HepG2 (cell line): ENCODE measurements around the gene TMEM53. TPM values are rescaled to one million over a fixed set of nuclear protein-coding genes. Genes with fewer than 3 reads are reported as not detected.

Source experiments
- ATAC-seq: fragments of 200-7000 bp; cut with Tn5 transposase; 3 replicates; pipeline ENCODE4 v1.9.1; 2020; ENCODE audit warnings: mild to moderate bottlenecking, moderate library complexity
- BruUV-seq: library from RNA; stranded (reverse); fragments of 400-500 nt; replicated peaks from 2 replicates; lab custom pipeline; 2021; lab: Mats Ljungman, UMichigan
- CTCF ChIA-PET: fragments of 300-600 bp; formaldehyde crosslinking; extraction: SDS; loops from one replicate; lab custom pipeline; 2021; ENCODE audit warnings: low total read pairs, inconsistent platforms, low intra/inter-chr PET ratio; lab: Yijun Ruan, JAX
- POLR2A ChIA-PET: fragments of 350-600 bp; sonication (Branson Sonifier 250); formaldehyde crosslinking; loops from one replicate; lab custom pipeline; 2020; ENCODE audit warnings: antibody characterized with exemption, inconsistent platforms; lab: Yijun Ruan, JAX
- DNase-seq: peaks from one replicate; pipeline ENCODE4 v3.0.0-alpha.2; 2015; ENCODE audit warnings: low spot score
- FAIRE-seq: peaks from 3 replicates; lab custom pipeline; 2011; peaks lifted over from hg19 to GRCh38; lab: Jason Lieb, UNC
- H2AFZ ChIP-seq: one replicate; pipeline ENCODE4 v1.6.1; 2011; ENCODE audit warnings: low read length, inconsistent platforms
- H3K27ac ChIP-seq: fragments of 300-600 bp; 3 replicates; pipeline ENCODE4 v1.8.0; 2011; ENCODE audit warnings: mixed run types, mild to moderate bottlenecking, mixed read lengths, low read length, inconsistent platforms; ENCODE audit not compliant: insufficient read depth; ENCODE audit errors: extremely low read length
- H3K27me3 ChIP-seq, 2 experiments: fragments of 200-600 bp in 1 of 2; 2 replicates in 1 of 2; 3 replicates in 1 of 2; pipeline versions ENCODE4 v1.6.0 to v1.8.0; 2011; ENCODE audit warnings: low read length in 2 of 2, mild to moderate bottlenecking in 2 of 2, moderate library complexity in 2 of 2, inconsistent platforms in 1 of 2; ENCODE audit not compliant: insufficient read depth in 2 of 2, control insufficient read depth in 1 of 2
- H3K36me3 ChIP-seq, 2 experiments: fragments of 200-600 bp in 1 of 2; replicated peaks in 1 of 2; 2 replicates in 1 of 2; 3 replicates in 1 of 2; pipeline versions ENCODE4 v1.5.1 to v1.8.0; 2011; ENCODE audit warnings: low read length in 2 of 2, inconsistent platforms in 1 of 2; ENCODE audit not compliant: insufficient read depth in 2 of 2, control insufficient read depth in 1 of 2
- H3K4me1 ChIP-seq: 2 replicates; pipeline ENCODE4 v1.5.1; 2012; ENCODE audit warnings: low read length, inconsistent platforms; ENCODE audit not compliant: insufficient read depth
- H3K4me2 ChIP-seq: 2 replicates; pipeline ENCODE4 v1.6.0; 2011; ENCODE audit warnings: low read depth, low read length, inconsistent platforms
- H3K4me3 ChIP-seq, 3 experiments: fragments of 200-600 bp in 1 of 3; sonication (generic), shearing (Covaris generic) in 1 of 3; replicated peaks in 1 of 3; 2 replicates each; pipeline ENCODE4 v1.5.1; 2011 to 2016; ENCODE audit warnings: low read length in 3 of 3, inconsistent platforms in 2 of 3, low read depth in 2 of 3, mild to moderate bottlenecking in 2 of 3, control low read depth in 1 of 3, mixed read lengths in 1 of 3; ENCODE audit not compliant: insufficient read depth in 1 of 3
- H3K79me2 ChIP-seq: one replicate; pipeline ENCODE4 v1.6.1; 2011; ENCODE audit warnings: low read length, inconsistent platforms; ENCODE audit not compliant: insufficient read depth
- H3K9ac ChIP-seq: 2 replicates; pipeline ENCODE4 v1.6.0; 2011; ENCODE audit warnings: mild to moderate bottlenecking, low read depth, low read length, inconsistent platforms; ENCODE audit not compliant: insufficient read depth
- H3K9me3 ChIP-seq: 2 replicates; pipeline ENCODE4 v1.5.1; 2012; ENCODE audit warnings: mild to moderate bottlenecking, low read length
- H4K20me1 ChIP-seq: 2 replicates; pipeline ENCODE4 v1.6.0; 2011; ENCODE audit warnings: inconsistent platforms, mild to moderate bottlenecking, low read length, moderate library complexity; ENCODE audit not compliant: insufficient read depth
- BCL3 ChIP-seq: sonication (generic); formaldehyde crosslinking; IDR thresholded peaks from 2 replicates; pipeline ENCODE4 v1.5.1; 2020; ENCODE audit warnings: mild to moderate bottlenecking, missing genetic modification reagents, moderate library complexity
- CBFB ChIP-seq: sonication (generic); formaldehyde crosslinking; IDR thresholded peaks from 2 replicates; pipeline ENCODE4 v1.4.0; 2020; ENCODE audit warnings: missing genetic modification reagents
- CSRNP2 ChIP-seq: sonication (generic); formaldehyde crosslinking; conservative IDR thresholded peaks from 2 replicates; pipeline ENCODE4 v1.8.0; 2022; ENCODE audit warnings: low read depth, missing genetic modification reagents
- HNF4A ChIP-seq: sonication (generic); formaldehyde crosslinking; IDR thresholded peaks from 2 replicates; pipeline ENCODE4 v1.4.0; 2020; ENCODE audit warnings: missing genetic modification reagents
- JDP2 ChIP-seq: sonication (generic); formaldehyde crosslinking; IDR thresholded peaks from 2 replicates; pipeline ENCODE4 v1.8.1; 2022; ENCODE audit warnings: missing genetic modification reagents, borderline replicate concordance
- KDM3A ChIP-seq: IDR thresholded peaks from 2 replicates; pipeline ENCODE4 v1.6.1; 2018; ENCODE audit warnings: low read depth, missing compliant biosample characterization
- PAWR ChIP-seq: sonication (generic); formaldehyde crosslinking; IDR thresholded peaks from 2 replicates; pipeline ENCODE4 v1.4.0; 2020; ENCODE audit warnings: missing genetic modification reagents, mild to moderate bottlenecking, borderline replicate concordance
- WGBS: methylation state at CpG from one replicate; pipeline ENCODE4 v1.1.6; 2017; ENCODE audit warnings: low lambda C conversion rate; 5-methylcytosine and 5-hydroxymethylcytosine counted together
- in situ Hi-C: cut with HindIII; loops from 2 replicates; pipeline ENCODE4 v1.10.0; 2017; ENCODE audit warnings: low pct_unique_long_range_greater_than_20kb; ENCODE audit not compliant: extremely low pct_ligation_motif_present
- intact Hi-C: fragments of 100-400 bp; cut with micrococcal nuclease; formaldehyde crosslinking; loops from one replicate; pipeline ENCODE4 v1.10.0; 2022; ENCODE audit not compliant: unreplicated experiment
- polyA plus RNA-seq, 8 experiments: library from polyadenylated mRNA; depleted of rRNA in 3 of 8; stranded (reverse) in 7 of 8; unstranded in 1 of 8; fragments of >200 nt; fragmentation: Illumina TruSeq in 4 of 8; extraction: Trizol in 4 of 8; gene quantifications; 2 replicates each; pipeline versions ENCODE4 v1.2.1 to v1.2.3, GENCODE V29; 2011 to 2016; ENCODE audit warnings: low read depth in 4 of 8, missing spikeins in 1 of 8, mixed read lengths in 1 of 8; ENCODE audit not compliant: insufficient read depth in 1 of 8
- total RNA-seq, 5 experiments: library from RNA; depleted of rRNA; stranded (reverse); fragments of >200 nt; fragmentation: Illumina TruSeq; extraction: Trizol; gene quantifications; 2 replicates each; pipeline ENCODE4 v1.2.3, GENCODE V29; 2016; ENCODE audit warnings: low read depth in 1 of 5

Gene TMEM53
- total and polyA plus RNA-seq, 2 of the 13 experiments (the other 11 are each of a cell fraction or from before 2014, with no cell fraction given) = 12.6 to 20.2 TPM

GRCh38 chr1:44675186-44675585, 905 bp upstream of the TMEM53 start:
- in situ Hi-C loops = no loop called here
- Histone ChIP-seq H3K4me3 (peak overlapping the region; percentile 38 to 76 (median 63); a peak in 5 of 6 replicates), H3K4me2 (peak overlapping the region; percentile 87), H3K27ac (peak overlapping the region; percentile 93)
- ATAC-seq = no peak
- no peak for TF ChIP-seq JDP2 (CRISPR knock-in tag)
- no peak for TF ChIP-seq PAWR (CRISPR knock-in tag)
- TF ChIP-seq CBFB (CRISPR knock-in tag) = no peak
- no peak for TF ChIP-seq KDM3A (CRISPR knock-in tag)
- no peak for TF ChIP-seq CSRNP2 (CRISPR knock-in tag)
- TF ChIP-seq HNF4A (CRISPR knock-in tag) = no peak
- TF ChIP-seq BCL3 (CRISPR knock-in tag) = 0 out of 2 replicates have a peak, but pooled peaks have one; percentile 6
- TF ChIP-seq, all 625 proteins: peak for 1
- Histone ChIP-seq H2AFZ (no peak overlapping the region), H3K9me3 (no peaks in the 10 kb centered on the region), H3K9ac (peak overlapping the region; percentile 70), H3K36me3 (no peaks in the 10 kb centered on the region), H3K27me3 (no peaks in the 10 kb centered on the region), H3K79me2 (peaks cover 3% of the 10 kb centered on the region), H3K4me1 (peaks cover 74% of the 10 kb centered on the region), H4K20me1 (no peaks in the 10 kb centered on the region)
- BruUV-seq = no TSS peak
- no peak for DNase-seq
- intact Hi-C loops = no loop called here
- POLR2A ChIA-PET = interaction anchor here (1.9 to 3.5 kb wide), 6 partner anchors 13 to 392 kb away, joined by 7 to 34 read pairs (median 12); partner anchors contain the start of gene RNU5D-1
- no peak for FAIRE-seq
- CTCF ChIA-PET = no interaction called here
- 76% methylated on average over 7 of the region's 7 CpGs for WGBS
